Naive thymus-derived CD8-positive, alpha-beta T cell (primary cell): Measurements from ENCODE around the gene DUSP8. TPM values are rescaled to one million over a fixed set of nuclear protein-coding genes. Genes with fewer than 3 reads are reported as not detected.

Source experiments
- ATAC-seq, 2 donors: fragments of 150-1000 bp; cut with Tn5 transposase in 1 of 2; sonication (Bioruptor Pico), chemical (Tn5 transposase) in 1 of 2; 1 replicate in 1 of 2; 2 replicates in 1 of 2; pipeline ENCODE4 v1.10.0; 2021; ENCODE audit warnings: mild to moderate bottlenecking in 2 of 2, moderate library complexity in 2 of 2
- POLR2A ChIA-PET: fragments of 350-600 bp; sonication (Branson Sonifier 250); formaldehyde crosslinking; loops from one replicate; lab custom pipeline; 2021; ENCODE audit warnings: antibody characterized with exemption; lab: Charles Lee
- DNase-seq, 10 donors: peaks; one replicate each; pipeline versions ENCODE4 v3.0.0 to v3.0.0-alpha.2; 2020 to 2022
- H3K27ac Mint-ChIP-seq, 10 donors: one replicate each; pipeline ENCODE4 v1.8.0; 2020 to 2022; ENCODE audit warnings: mild to moderate bottlenecking in 10 of 10, mixed read lengths in 10 of 10, moderate library complexity in 4 of 10, inconsistent platforms in 1 of 10
- H3K27me3 Mint-ChIP-seq, 5 donors: one replicate each; pipeline ENCODE4 v1.8.0; 2021 to 2022; ENCODE audit warnings: mixed read lengths in 5 of 5
- H3K36me3 Mint-ChIP-seq, 3 donors: one replicate each; pipeline ENCODE4 v1.8.0; 2020 to 2022; ENCODE audit warnings: mixed read lengths in 3 of 3, mild to moderate bottlenecking in 2 of 3, inconsistent platforms in 1 of 3
- H3K4me1 Mint-ChIP-seq, 4 donors: one replicate each; pipeline ENCODE4 v1.8.0; 2021 to 2022; ENCODE audit warnings: mixed read lengths in 4 of 4
- H3K4me3 Mint-ChIP-seq, 10 donors: one replicate each; pipeline ENCODE4 v1.8.0; 2020 to 2022; ENCODE audit warnings: mild to moderate bottlenecking in 10 of 10, mixed read lengths in 10 of 10, moderate library complexity in 6 of 10, inconsistent platforms in 1 of 10
- H3K9me3 Mint-ChIP-seq, 9 donors: one replicate each; pipeline ENCODE4 v1.8.0; 2020 to 2022; ENCODE audit warnings: mixed read lengths in 9 of 9, mild to moderate bottlenecking in 3 of 9, inconsistent platforms in 1 of 9, moderate library complexity in 1 of 9
- polyA plus RNA-seq, 3 donors: library from polyadenylated mRNA; unstranded; fragments of 300-500 nt; fragmentation: Illumina TruSeq; gene quantifications; one replicate each; pipeline ENCODE4 v1.2.3, GENCODE V29; 2021
- total RNA-seq, 8 experiments: library from RNA in 2 of 8; stranded (reverse) in 2 of 8; gene quantifications; one replicate each; pipeline ENCODE4 v1.2.3 and lab custom pipeline; 2021 to 2026

The DUSP8 gene
- total and polyA plus RNA-seq, 5 experiments from 2014 or later: 0.17 to 5.1 (median 1.7) TPM; not detected in 1

DNA sequence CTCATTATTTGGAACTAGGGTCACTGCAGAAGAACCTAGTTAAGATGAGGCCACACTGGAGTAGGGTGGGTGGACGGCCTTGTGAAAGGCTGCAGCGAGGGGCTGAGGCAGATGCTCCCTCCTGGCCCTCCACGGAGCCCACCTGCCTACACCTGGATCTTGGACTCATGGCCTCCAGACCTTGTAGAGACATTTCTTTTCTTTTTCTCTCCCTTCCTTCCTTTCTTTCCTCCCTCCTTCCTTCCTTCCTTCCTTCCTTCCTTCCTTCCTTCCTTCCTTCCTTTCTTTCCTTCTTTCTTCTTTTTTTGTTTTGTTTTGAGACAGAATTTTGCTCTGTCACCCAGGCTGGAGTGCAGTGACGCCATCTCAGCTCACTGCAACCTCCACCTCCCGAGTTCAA, 26.6 kb downstream of the DUSP8 start:
- POLR2A ChIA-PET: no interaction called here
- H3K27me3 Mint-ChIP-seq: peaks cover 9 to 46% (median 17%) of the 10 kb centered on the region in 5 donors
- ATAC-seq (no peak), DNase-seq (no peak)
- H3K4me3 Mint-ChIP-seq: peak overlapping the region in 1 of 10 donors; percentile 51
- no peaks in the 10 kb centered on the region for H3K36me3 Mint-ChIP-seq
- H3K27ac Mint-ChIP-seq: no peak overlapping the region
- H3K9me3 Mint-ChIP-seq: no peaks in the 10 kb centered on the region
- peaks cover 2 to 10% (median 6%) of the 10 kb centered on the region in 4 donors for H3K4me1 Mint-ChIP-seq

DNA sequence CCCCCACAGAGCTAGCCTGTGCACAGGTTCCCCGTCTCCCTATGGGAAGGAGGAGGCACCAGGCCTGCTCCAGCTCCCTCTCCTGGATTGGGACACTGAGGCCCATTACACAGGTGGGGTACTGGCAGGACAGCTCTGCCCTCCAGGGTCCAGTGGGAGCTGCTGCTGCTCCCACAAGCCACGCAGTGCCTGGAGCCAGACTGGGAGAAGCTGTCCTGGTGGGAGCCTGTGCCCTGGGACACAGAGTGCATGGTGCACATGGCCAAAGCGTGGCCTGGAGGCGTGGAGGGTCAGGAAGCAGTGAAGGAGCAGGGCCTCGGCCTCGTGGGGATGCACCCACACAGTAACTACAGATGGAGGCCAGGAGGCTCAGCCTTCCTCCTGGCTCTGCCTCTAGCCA, 27.5 kb downstream of the DUSP8 start:
- H3K9me3 Mint-ChIP-seq: no peaks in the 10 kb centered on the region
- ATAC-seq (no peak), DNase-seq (no peak)
- no peak overlapping the region for H3K4me3 Mint-ChIP-seq
- H3K36me3 Mint-ChIP-seq: no peaks in the 10 kb centered on the region
- H3K27ac Mint-ChIP-seq: no peak overlapping the region
- POLR2A ChIA-PET: interaction anchor here (0.9 kb wide), 1 partner anchor 29 kb away, joined by 3 read pairs; no protein-coding TSS in a partner anchor
- peaks cover 9 to 37% (median 14%) of the 10 kb centered on the region in 5 donors for H3K27me3 Mint-ChIP-seq
- H3K4me1 Mint-ChIP-seq: peaks cover 0 to 10% (median 6%) of the 10 kb centered on the region in 4 donors

DNA sequence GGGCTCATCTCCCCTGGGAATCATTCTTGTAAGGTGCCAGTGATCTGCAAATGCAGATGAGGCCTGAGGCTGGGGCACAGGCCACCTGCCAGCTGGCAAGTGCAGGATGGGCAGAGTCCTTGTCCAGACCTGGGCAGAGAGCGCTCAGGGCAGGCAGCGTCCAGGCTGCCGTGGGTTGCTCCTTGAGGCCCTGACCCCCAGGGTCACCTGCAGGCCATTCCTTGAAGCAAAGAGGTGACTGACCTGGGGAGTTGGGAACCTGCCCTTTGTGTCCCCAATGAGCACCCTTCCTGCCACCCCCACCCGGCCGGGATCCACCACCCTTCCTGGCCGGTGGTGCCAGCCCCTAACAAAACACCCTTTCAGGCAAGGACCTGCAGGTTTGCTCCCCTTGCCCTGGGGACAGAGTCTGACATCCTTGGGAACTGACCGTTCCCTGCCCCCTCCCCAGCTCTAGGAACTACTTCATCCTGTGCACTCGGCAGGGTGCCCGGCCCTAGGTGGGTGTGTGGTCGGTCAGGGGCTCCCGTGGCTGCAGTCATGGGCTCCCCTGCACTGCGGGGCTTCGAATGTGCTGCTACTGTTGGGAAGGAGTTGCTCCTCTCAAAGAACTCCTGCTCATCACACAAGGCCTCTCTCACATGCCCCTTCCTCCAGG, 28.3 kb downstream of the DUSP8 start:
- no peaks in the 10 kb centered on the region for H3K9me3 Mint-ChIP-seq
- H3K36me3 Mint-ChIP-seq: no peaks in the 10 kb centered on the region
- POLR2A ChIA-PET: interaction anchor here (0.9 kb wide), 1 partner anchor 30 kb away, joined by 3 read pairs; no protein-coding TSS in a partner anchor
- peaks cover 0 to 8% (median 5%) of the 10 kb centered on the region in 4 donors for H3K4me1 Mint-ChIP-seq
- H3K4me3 Mint-ChIP-seq: no peak overlapping the region
- DNase-seq: no peak
- ATAC-seq: no peak
- H3K27ac Mint-ChIP-seq: no peak overlapping the region
- peaks cover 4 to 29% (median 12%) of the 10 kb centered on the region in 5 donors for H3K27me3 Mint-ChIP-seq

DNA sequence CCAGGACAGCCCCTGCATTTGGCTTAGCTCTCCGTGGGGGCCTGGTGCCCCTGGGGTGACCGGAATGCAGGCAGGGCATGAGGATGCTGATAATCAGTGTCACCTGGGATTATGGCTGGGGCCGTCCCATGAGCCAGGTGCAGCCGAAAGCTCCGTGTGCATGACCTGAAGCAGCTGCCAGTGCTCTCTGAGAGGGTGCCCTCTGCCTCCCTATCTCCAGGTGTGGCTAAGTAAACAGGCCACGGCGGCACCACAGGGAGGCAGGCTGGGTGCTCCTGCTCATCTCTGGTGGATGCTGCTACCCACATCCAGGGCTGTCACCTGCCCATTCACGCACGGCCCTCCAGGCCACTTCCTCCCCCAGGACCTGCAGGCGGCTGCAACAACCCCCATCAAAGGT, 29.8 kb downstream of the DUSP8 start:
- no peak for ATAC-seq
- Mint-ChIP-seq H3K9me3 (no peaks in the 10 kb centered on the region), H3K27me3 (peaks cover 4 to 21% (median 12%) of the 10 kb centered on the region in 5 donors), H3K4me3 (no peak overlapping the region), H3K27ac (no peak overlapping the region), H3K4me1 (peaks cover 0 to 6% (median 3%) of the 10 kb centered on the region in 4 donors), H3K36me3 (no peaks in the 10 kb centered on the region)
- POLR2A ChIA-PET: no interaction called here
- no peak for DNase-seq

DNA sequence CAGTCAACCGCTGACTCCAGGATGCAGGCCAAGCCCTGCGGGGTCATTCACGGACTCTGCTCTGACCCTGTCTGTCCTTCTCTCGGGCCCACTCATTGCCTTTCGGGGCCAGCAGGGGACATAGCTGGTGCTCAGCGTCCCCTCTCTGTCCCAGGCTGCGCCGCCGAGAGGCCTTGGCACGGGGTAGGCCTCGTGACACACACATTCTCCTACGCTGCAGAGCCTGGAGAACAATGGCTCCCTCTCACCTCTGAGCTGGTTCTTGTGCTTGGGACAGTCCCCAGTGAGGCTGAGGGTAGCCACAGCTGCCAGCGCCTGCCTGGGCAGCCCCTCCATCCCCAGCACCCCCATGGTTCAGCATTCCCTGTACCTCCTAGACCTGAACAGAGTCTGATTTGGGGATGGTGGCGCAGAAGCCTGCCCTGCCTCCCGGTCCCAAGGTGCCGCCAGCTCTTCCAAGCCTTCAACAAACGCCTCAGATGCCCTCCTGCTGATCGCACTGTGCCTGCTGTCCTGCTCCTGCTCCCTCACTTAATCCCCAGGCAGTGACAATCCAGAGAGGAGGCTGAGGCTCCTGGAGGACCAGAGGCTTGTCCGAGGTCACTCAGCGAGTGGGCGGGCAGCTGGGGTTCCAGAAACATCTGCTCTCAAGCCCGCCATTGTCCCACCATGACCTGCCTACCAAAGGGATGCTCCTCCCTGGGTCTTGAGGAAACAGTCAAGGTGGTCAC, 30.4 kb downstream of the DUSP8 start:
- no peak for DNase-seq

DNA sequence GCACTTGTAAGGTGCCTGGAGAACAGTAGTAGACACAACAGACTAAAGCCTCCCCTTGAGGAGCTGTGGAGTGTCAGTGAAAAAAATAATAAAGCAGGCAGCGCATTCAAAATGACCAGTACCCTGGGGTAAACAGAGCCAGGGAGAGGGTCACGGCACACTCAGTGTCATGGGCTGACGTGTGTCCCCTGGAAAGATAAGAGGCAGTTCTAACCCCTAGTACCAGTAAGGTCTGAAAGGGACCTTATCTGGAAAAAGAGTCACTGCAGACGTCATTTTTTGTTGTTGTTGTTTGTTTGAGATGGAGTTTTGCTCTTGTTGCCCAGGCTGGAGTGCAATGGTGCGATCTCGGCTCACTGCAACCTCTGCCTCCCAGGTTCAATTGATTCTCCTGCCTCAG, 32.0 kb downstream of the DUSP8 start:
- Mint-ChIP-seq H3K4me1 (peaks cover 2 to 20% (median 15%) of the 10 kb centered on the region in 4 donors), H3K27me3 (peaks cover 1 to 10% (median 5%) of the 10 kb centered on the region in 5 donors), H3K36me3 (peaks cover 0 to 8% (median 0%) of the 10 kb centered on the region in 3 donors), H3K4me3 (no peak overlapping the region), H3K9me3 (no peaks in the 10 kb centered on the region), H3K27ac (peak overlapping the region in 1 of 10 donors; percentile 19)
- DNase-seq: no peak
- POLR2A ChIA-PET: interaction anchor here (1.0 kb wide), 1 partner anchor 26 kb away, joined by 3 read pairs; no protein-coding TSS in a partner anchor
- no peak for ATAC-seq

More for the DNA sequence above, 30.4 kb downstream of the DUSP8 start:
- H3K36me3 Mint-ChIP-seq: no peaks in the 10 kb centered on the region
- no peak for ATAC-seq
- POLR2A ChIA-PET: no interaction called here
- no peaks in the 10 kb centered on the region for H3K9me3 Mint-ChIP-seq
- H3K27ac Mint-ChIP-seq: peak overlapping the region in 1 of 10 donors; percentile 20
- peaks cover 0 to 7% (median 6%) of the 10 kb centered on the region in 4 donors for H3K4me1 Mint-ChIP-seq
- peaks cover 4 to 21% (median 12%) of the 10 kb centered on the region in 5 donors for H3K27me3 Mint-ChIP-seq
- H3K4me3 Mint-ChIP-seq: no peak overlapping the region

DNA sequence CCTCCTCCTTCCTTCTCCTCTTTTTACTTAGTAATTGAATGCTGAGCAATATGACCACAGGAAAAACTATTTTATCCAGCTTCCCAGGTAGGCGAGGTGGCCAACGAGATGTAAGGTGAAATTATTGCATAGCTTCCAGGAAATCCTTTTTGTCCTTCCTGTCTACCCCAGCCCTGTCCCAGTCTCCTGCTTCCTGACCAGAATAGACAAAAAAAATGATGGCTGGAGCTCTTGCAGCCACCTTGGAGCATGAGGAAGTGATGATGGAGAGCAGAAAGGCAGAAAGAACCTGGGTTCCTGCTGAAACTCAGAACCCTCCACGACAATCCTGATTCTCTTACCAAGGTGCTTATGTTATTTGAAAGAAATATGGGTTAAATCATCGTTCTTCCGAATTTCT, 33.9 kb downstream of the DUSP8 start:
- Mint-ChIP-seq H3K27me3 (peaks cover 0 to 9% (median 3%) of the 10 kb centered on the region in 5 donors), H3K9me3 (no peaks in the 10 kb centered on the region), H3K4me1 (peaks cover 7 to 37% (median 27%) of the 10 kb centered on the region in 4 donors), H3K36me3 (peaks cover 0 to 17% (median 0%) of the 10 kb centered on the region in 3 donors), H3K27ac (peak overlapping the region in 2 of 10 donors; percentile 5 to 22), H3K4me3 (peak overlapping the region in 1 of 10 donors; percentile 20)
- DNase-seq: no peak
- no peak for ATAC-seq
- POLR2A ChIA-PET: interaction anchor here (1.3 kb wide), 1 partner anchor 35 kb away, joined by 5 read pairs; no protein-coding TSS in a partner anchor

DNA sequence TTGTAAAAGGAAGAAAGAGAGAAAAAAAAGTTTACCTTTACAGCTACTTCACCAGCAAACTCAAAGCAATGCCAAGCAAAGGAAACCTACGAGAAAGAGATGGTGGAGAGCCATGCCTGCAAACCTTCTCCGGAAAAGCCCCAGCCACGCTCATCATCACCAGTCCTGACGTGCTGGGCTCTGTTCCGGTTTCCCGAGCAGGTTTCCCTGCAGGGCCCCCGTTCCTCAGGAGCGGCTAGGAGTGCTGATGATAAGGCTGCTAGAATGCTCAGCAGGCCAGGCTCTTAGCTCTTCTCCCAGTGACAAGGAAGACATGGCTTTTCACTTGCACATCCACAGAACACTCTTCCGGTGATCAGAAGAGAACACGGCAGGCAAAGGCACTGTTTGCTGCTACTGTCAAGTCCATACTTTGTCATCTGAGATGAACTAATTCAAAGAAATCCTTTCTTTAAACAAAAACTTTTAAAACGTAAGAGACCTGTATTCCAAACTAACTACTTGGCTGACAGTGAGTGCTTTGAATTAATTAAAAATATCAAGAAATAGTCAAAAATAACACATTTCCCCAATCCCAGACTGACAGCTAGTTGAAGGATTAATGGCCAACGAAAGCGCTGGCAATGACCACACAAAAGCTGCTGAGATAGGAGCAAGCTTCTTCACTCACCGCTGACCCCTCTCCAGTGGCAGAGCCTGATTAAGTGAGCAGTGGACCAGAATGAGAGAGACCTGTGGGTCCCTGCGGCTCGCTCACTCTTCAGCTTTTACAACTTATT, 35.8 kb downstream of the DUSP8 start:
- POLR2A ChIA-PET: interaction anchor here (0.6 kb wide), 1 partner anchor 550 kb away, joined by 3 read pairs; no protein-coding TSS in a partner anchor
- DNase-seq: no peak
- Mint-ChIP-seq H3K4me1 (peaks cover 12 to 52% (median 37%) of the 10 kb centered on the region in 4 donors), H3K27ac (peak overlapping the region in 3 of 10 donors; percentile 34 to 70 (median 34)), H3K27me3 (peaks cover 0 to 5% (median 0%) of the 10 kb centered on the region in 5 donors), H3K4me3 (peak overlapping the region in 2 of 10 donors; percentile 11 to 44), H3K9me3 (no peaks in the 10 kb centered on the region), H3K36me3 (peaks cover 0 to 25% (median 2%) of the 10 kb centered on the region in 3 donors)
- ATAC-seq: no peak

DNA sequence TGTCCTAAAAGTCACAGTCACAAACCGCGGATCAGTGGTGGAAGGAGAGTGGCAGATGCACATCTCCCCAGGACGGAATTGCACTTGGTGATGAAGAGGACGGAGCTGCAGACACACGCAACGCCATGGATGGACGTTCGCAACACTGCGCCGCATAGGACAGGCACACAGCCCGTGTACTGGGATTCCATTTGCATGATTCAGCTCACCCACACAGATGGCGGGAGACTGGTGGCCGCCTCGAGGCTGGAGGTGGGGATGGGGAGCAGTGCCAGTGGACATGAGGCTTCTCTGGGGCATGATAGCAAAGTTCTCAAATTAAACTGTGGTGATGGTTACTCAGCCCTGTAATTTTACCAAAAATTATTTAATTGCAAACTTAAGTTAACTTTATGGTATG, 37.4 kb downstream of the DUSP8 start:
- Mint-ChIP-seq H3K27me3 (peaks cover 0 to 2% (median 0%) of the 10 kb centered on the region in 5 donors), H3K9me3 (no peaks in the 10 kb centered on the region), H3K36me3 (peaks cover 0 to 25% (median 2%) of the 10 kb centered on the region in 3 donors), H3K4me3 (peak overlapping the region in 1 of 10 donors; percentile 19), H3K27ac (peak overlapping the region in 1 of 10 donors; percentile 19), H3K4me1 (peaks cover 12 to 59% (median 38%) of the 10 kb centered on the region in 4 donors)
- DNase-seq: no peak
- ATAC-seq: no peak
- POLR2A ChIA-PET: no interaction called here

DNA sequence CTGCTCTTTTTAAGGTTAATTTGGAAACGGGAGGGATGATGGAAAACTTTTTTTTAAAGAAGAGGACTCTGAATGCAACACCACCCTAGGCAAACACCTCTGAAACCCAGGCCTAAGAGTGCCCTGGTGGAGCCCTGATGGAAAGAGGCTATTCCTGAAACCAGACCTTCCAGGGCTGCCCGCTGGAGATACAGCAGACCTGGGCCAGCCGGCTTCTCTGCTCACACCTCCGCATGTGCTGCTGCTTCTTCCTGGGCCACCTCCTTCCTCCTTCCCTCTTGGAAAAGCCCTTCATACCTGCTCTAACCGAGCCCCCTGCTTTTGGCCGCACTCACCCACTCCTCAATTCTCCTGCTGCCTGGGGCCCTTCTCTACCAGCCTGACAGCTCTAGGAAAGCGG, 37.9 kb downstream of the DUSP8 start:
- ATAC-seq (no peak), DNase-seq (no peak)
- Mint-ChIP-seq H3K4me1 (peaks cover 12 to 62% (median 39%) of the 10 kb centered on the region in 4 donors), H3K9me3 (no peaks in the 10 kb centered on the region), H3K36me3 (peaks cover 0 to 25% (median 2%) of the 10 kb centered on the region in 3 donors), H3K27ac (peak overlapping the region in 1 of 10 donors; percentile 19), H3K27me3 (no peaks in the 10 kb centered on the region), H3K4me3 (peak overlapping the region in 1 of 10 donors; percentile 62)
- POLR2A ChIA-PET: interaction anchor here (0.6 kb wide), 1 partner anchor 884 kb away, joined by 6 read pairs; no protein-coding TSS in a partner anchor

DNA sequence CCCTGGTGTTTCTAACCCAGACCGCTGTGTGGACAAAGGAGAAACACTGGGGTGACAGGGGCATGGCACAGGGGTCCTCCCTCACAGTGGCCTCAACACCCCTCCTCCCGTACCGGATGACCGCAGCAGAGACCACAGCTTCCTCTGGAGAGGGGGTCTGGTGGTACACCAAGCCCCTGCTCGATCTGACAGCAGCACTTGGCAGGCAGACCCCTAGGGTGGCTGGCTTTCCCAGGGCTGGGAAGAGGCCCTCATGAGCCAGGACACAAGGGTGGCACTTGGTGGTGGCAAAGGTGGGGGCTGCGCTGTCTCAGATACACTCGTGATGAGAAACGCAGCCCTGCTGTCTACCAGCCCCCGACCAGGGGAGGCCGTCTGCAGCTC, 38.7 kb downstream of the DUSP8 start:
- DNase-seq: no peak
- no peak overlapping the region for H3K4me3 Mint-ChIP-seq
- peaks cover 0 to 25% (median 2%) of the 10 kb centered on the region in 3 donors for H3K36me3 Mint-ChIP-seq
- peaks cover 13 to 70% (median 42%) of the 10 kb centered on the region in 4 donors for H3K4me1 Mint-ChIP-seq
- POLR2A ChIA-PET: interaction anchor here (0.6 kb wide), 1 partner anchor 883 kb away, joined by 6 read pairs; no protein-coding TSS in a partner anchor
- no peaks in the 10 kb centered on the region for H3K27me3 Mint-ChIP-seq
- no peaks in the 10 kb centered on the region for H3K9me3 Mint-ChIP-seq
- ATAC-seq: no peak
- H3K27ac Mint-ChIP-seq: no peak overlapping the region
